GM12891 (cell line): Measurements from ENCODE around the gene C1GALT1.
"Not testable (repeated sequence)": the region's sequence is repeated elsewhere in the genome, so short reads cannot be mapped to it uniquely, and the experiment has no call there.

Source experiments
- DNase-seq: peaks from one replicate; pipeline ENCODE4 v3.0.0; 2011; ENCODE audit warnings: low spot score; ENCODE audit not compliant: insufficient read length
- FAIRE-seq: peaks from 2 replicates; lab custom pipeline; 2011; peaks lifted over from hg19 to GRCh38; lab: Jason Lieb, UNC
- PAX5 ChIP-seq: IDR thresholded peaks from 2 replicates; pipeline ENCODE4 v1.6.1; 2011; ENCODE audit warnings: low read length, moderate library complexity, mild to moderate bottlenecking; ENCODE audit not compliant: insufficient read depth, severe bottlenecking
- POLR2A ChIP-seq: IDR thresholded peaks from 2 replicates; pipeline ENCODE4 v1.6.1; 2011; ENCODE audit warnings: low read depth, low read length, control low read depth
- POLR2AphosphoS5 ChIP-seq: IDR thresholded peaks from 2 replicates; pipeline ENCODE4 v1.6.1; 2011; ENCODE audit warnings: low read depth, low read length, control low read depth
- POU2F2 ChIP-seq: IDR thresholded peaks from 2 replicates; pipeline ENCODE4 v1.6.1; 2011; ENCODE audit warnings: low read depth, mild to moderate bottlenecking, control low read depth, low read length, moderate library complexity
- SPI1 ChIP-seq: IDR thresholded peaks from 2 replicates; pipeline ENCODE4 v1.6.1; 2011; ENCODE audit warnings: low read depth, low read length, control low read depth
- TAF1 ChIP-seq: IDR thresholded peaks from 2 replicates; pipeline ENCODE4 v1.6.1; 2011; ENCODE audit warnings: low read depth, low read length, control low read depth

C1GALT1 gene

DNA sequence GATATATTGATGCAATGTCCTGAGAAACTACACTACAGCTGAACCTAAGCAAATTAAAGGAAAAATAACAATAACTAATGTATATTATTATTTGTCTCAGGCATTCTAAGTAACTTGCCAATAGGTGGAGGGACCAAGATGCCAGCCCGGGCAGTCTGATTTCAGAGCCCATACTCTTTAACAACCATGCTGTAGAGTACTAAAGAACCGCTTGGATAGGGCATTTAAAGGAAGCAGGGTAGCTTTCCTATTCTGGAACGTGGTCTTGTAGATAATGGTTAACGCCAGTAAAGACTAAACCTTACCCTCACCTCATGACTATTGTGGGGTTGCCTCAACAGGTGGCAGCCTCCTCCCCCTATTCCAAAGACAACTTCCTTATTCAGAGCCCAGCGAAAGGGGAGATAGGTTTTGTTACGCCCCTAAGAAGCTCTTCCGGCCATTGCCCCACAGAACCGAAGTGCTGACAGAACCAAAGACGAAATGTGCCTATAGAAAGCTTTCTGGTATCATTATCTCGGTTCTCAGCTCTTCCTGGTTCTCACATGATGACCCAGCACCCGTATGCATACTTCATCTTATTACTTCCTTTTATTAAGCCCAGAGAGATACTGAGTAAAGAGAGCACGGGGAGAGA, 707 bp upstream of the C1GALT1 start:
- peak; percentile 22 for DNase-seq
- TF ChIP-seq SPI1, result 0 out of 2 replicates have a peak, but pooled peaks have one; percentile 9
- no peak for TF ChIP-seq TAF1
- peak; percentile 52 for FAIRE-seq

DNA sequence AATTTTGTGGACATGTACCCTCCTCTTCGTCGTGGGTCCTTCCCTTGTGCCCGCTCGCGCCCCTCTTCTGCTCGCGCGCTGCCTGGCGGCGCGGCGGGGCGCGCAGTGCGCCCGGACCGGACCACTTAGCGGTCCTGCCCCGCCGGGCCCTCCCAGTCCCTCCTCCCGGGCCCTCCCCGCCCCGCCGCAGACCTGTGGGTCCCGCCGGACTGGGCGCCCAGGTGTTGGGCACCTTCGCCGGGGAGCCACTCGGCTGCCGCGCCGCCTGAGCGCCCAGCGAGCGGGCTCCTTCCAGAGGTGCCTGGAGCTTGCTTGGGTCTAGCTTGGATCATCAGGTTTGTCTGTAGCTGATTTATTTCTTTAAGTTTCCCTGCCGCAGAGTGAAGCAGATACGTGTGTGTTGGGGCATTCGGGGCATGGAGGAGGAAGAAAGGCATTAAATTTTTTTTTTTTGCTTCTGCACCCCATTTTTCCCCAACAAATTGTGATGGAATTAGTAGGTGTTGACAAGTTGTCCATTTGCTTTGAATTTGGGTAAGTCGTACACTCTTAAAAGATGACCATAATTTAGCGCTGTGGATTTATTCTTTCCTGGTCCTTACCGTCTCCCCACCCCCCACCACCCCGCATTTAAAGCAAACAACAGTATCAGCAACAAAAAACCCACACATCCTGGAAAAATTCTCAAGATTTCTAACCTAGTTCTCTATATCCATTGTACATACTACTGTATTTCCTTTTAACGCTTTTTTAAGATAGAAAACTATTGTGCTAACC, 905 bp downstream of the C1GALT1 start:
- DNase-seq (peak; percentile 23), FAIRE-seq (no peak)
- TF ChIP-seq POU2F2, result no peak
- TF ChIP-seq POLR2AphosphoS5, result no peak
- TF ChIP-seq PAX5, result no peak
- no peak for TF ChIP-seq TAF1
- TF ChIP-seq POLR2A, result no peak
- TF ChIP-seq SPI1, result no peak

DNA sequence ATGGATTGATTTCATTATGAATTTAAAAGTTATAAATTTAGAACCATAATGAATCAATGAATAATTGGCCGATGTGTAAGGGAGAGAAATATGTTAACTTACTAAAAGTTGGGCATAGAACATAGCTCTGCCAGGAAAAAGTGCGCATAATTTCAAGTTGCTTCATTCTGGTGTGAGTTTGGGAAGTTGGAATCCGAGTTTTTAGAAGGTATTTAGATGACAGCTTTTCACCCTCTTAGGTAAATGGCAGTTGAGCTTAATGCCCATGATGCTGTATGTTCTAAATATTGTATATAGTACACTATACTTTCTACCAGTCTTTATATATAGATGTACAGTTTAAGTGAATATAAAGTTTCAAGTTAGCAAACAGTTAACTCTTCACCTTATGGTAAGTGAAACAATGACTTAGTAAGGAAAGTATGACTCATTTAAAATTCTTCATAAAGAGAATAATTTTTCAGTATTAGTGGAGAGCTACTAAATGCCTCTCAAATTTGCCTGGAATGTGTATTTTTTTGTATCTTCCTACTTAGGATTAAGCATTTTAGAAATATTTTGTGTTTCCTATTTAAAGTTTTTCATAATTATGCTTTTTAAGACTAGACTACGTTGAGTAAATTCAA, 1.6 kb downstream of the C1GALT1 start:
- TF ChIP-seq POU2F2 (no peak), PAX5 (no peak), SPI1 (no peak), POLR2AphosphoS5 (no peak), POLR2A (no peak), TAF1 (no peak)
- DNase-seq, result no peak
- no peak for FAIRE-seq

DNA sequence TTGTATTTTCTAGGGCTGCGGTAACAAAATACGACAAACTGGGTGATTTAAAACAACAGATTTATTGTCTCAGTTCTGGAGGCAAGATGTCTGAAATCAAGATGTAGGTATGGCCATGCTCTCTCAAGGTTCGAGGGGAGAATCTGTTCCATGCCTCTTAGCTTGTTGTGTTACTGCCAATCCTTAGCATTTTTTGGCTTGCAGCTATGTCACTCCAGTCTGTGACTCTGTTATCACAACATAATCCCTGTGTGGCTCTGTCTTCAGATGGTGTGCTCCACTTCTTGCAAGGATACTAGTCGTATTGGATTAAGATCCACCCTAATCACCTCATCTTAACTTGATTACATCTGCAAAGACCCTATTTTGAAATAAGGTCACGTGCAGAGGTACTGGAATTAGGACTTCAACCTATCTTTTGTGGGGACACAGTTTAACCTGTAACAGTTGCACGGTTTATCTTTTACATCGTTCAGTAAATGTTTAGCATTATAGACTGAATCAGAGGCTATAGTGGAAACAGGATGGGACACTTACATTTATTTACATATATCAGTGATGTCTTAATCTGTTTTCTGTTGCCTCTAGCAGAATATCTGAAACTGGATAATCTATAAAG, 3.1 kb downstream of the C1GALT1 start:
- FAIRE-seq (no peak), DNase-seq (no peak)
- TF ChIP-seq POLR2A (no peak), POU2F2 (no peak), SPI1 (no peak), POLR2AphosphoS5 (no peak), PAX5 (no peak), TAF1 (no peak)

DNA sequence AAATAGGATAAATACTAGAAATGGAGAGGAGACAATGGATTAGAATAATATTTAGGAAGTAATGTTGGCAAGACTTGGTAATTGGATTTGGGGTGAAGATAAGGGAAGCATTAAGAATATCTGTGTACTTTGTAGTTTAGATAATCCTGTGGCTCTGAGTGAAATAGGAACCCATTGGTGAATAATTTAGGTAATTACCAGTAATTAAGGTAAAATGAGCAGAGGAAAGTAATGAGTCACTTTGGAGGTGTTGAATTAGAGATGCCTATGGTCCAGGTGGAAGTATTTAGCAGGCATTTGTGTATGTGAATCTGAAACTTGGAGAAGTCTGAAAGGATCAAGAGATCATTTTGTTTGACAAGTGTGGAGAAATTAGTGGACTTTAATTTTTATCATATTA, 5.7 kb downstream of the C1GALT1 start:
- DNase-seq (no peak), FAIRE-seq (no peak)
- TF ChIP-seq SPI1 (no peak), POU2F2 (no peak), TAF1 (no peak), POLR2A (no peak), PAX5 (no peak), POLR2AphosphoS5 (no peak)

DNA sequence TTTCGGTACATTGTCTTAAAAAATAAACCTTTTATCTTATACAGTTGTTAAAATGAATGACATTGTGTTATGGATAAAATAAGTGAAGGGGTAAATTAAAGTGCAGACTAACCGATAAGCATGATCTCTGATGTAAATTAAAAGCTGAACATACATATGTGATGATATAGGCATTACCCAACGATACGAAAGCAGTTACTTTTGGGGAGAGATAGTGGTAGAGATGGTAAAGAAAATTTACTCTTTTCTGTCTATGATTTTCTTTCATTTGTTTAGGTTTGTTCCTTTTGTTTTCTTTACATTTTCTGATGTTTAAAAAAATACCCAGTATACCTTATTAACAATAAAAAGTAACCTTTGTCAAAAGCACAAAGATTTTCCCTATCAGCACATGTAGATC, 6.4 kb downstream of the C1GALT1 start:
- no peak for DNase-seq
- no peak for FAIRE-seq
- TF ChIP-seq POLR2AphosphoS5 (no peak), POU2F2 (no peak), PAX5 (no peak), POLR2A (no peak), TAF1 (no peak)

DNA sequence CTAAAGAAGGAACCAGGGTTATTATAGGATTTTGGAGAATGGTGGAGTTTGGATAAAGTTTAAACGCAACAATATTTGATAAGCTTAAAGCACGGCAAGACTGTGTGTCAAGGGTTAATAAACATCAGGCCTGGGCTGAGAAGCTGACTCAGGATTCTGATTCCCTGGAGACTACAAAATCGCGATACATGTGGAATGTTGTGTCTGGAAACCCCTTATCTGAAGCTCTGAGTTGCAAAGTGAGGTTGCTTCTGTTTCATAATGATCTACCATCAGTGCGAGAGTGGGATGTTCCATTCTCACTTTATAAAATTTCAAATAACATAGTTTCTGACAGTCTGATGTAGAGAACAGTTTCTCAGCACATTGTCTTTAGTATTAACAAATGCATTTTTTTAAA, 7.8 kb downstream of the C1GALT1 start:
- FAIRE-seq (no peak), DNase-seq (no peak)
- TF ChIP-seq PAX5, result no peak

DNA sequence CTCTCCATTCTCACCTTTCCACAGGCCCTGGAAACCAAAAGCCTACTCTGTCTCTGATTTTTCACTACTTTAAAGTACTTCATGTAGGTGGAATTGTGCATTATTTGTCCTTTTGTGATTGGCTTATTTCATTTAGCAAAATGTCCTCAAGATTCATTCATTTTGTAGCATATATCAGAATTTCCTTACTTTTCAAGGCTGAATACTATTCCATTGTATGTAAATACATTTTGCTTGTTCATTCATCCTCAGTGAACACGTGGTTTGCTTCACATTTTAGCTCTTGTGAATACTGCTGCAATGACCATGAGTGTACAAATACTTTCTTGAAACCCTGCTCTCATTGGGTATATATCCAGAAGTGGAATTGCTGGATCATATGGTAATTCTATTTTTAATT, 8.8 kb downstream of the C1GALT1 start:
- FAIRE-seq (no peak), DNase-seq (no peak)
- TF ChIP-seq SPI1, result no peak
- no peak for TF ChIP-seq PAX5
- no peak for TF ChIP-seq POU2F2
- no peak for TF ChIP-seq POLR2A
- TF ChIP-seq POLR2AphosphoS5, result no peak
- no peak for TF ChIP-seq TAF1

DNA sequence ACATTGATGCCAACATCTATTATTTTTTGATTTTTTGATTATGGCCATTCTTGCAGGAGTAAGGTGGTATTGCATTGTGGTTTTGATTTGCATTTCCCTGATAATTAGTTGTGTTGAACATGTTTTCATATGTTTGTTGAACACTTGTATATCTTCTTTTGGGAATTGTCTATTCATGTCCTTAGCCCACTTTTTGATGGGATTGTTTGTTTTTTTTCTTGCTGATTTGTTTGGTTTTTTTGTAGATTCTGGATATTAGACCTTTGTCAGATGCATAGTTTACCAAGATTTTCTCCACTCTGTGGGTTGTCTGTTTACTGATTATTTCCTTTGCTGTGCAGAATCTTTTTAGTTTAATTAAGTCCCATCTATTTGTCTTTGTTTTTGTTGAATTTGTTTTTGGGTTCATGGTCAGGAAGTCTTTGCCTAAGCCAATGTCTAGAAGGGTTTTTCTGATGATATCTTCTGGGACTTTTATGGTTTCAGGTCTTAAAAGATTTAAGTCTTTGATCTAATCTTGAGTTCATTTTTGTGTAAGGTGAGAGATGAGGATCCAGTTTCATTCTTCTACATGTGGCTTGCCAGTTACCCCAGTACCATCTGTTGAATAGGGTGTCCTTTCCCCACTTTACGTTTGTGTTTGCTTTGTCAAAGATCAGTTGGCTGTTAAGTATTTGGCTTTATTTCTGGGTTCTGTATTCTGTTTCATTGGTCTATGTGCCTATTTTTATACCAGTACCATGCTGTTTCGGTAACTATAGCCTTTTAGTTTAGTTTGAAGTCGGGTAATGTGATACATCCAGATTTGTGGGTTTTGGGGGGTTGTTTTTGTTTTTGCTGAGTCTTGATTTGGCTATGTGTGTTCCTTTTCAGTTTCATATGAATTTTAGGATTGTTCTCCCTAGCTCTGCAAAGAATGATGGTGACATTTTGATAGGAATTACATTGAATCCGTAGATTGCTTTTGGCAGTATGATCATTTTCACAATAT, 10.7 kb downstream of the C1GALT1 start:
- DNase-seq, FAIRE-seq: not testable (repeated sequence)

DNA sequence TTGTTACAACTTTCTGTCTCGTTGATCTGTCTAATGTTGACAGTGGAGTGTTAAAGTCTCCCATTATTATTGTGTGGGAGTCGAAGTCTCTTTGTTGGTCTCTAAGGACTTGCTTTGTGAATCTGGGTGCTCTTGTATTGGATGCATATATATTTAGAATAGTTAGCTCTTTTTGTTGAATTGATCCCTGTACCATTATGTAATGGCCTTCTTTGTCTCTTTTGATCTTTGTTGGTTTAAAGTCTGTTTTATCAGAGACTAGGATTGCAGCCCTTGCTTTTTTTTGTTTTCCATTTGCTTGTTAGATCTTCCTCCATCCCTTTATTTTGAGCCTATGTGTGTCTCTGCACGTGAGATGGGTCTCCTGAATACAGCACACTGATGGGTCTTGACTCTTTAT, 17.2 kb downstream of the C1GALT1 start:
- not testable (repeated sequence) for DNase-seq, FAIRE-seq

DNA sequence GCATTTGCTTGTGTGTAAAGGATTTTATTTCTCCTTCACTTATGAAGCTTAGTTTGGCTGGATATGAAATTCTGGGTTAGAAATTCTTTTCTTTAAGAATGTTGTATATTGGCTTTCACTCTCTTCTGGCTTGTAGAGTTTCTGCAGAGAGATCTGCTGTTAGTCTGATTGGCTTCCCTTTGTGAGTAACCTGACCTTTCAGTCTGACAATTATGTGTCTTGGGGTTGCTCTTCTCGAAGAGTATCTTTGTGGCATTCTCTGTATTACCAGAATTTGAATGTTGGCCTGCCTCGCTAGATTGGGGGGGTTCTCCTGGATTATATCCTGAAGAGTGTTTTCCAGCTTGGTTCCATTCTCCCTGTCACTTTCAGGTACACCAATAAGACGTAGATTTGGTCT, 17.9 kb downstream of the C1GALT1 start:
- FAIRE-seq, DNase-seq: not testable (repeated sequence)
